Mononuclear cell (primary cell): ENCODE data around the gene PCBP4. TPM values are rescaled to one million over a fixed set of nuclear protein-coding genes. Genes with fewer than 3 reads are reported as not detected.

ENCODE experiments used
- H3K27me3 ChIP-seq: 2 replicates; pipeline ENCODE4 v1.6.0; 2011; ENCODE audit warnings: low read length, control low read depth; ENCODE audit not compliant: insufficient read depth
- H3K4me1 ChIP-seq: 2 replicates; pipeline ENCODE4 v1.5.1; 2011; ENCODE audit warnings: mild to moderate bottlenecking, low read length, control low read depth; ENCODE audit not compliant: insufficient read depth
- H3K4me3 ChIP-seq: 2 replicates; pipeline ENCODE4 v1.5.1; 2011; ENCODE audit warnings: mild to moderate bottlenecking, low read length, moderate library complexity
- H3K9me3 ChIP-seq: 2 replicates; pipeline ENCODE4 v1.5.1; 2011; ENCODE audit warnings: low read depth, mild to moderate bottlenecking, control low read depth, low read length
- total RNA-seq: library from RNA; depleted of rRNA; stranded (reverse); fragments of >200 nt; gene quantifications from one replicate; pipeline ENCODE4 v1.2.3, GENCODE V29; 2012

The PCBP4 gene
- total RNA-seq, 1 donor, result 5.6 TPM

DNA sequence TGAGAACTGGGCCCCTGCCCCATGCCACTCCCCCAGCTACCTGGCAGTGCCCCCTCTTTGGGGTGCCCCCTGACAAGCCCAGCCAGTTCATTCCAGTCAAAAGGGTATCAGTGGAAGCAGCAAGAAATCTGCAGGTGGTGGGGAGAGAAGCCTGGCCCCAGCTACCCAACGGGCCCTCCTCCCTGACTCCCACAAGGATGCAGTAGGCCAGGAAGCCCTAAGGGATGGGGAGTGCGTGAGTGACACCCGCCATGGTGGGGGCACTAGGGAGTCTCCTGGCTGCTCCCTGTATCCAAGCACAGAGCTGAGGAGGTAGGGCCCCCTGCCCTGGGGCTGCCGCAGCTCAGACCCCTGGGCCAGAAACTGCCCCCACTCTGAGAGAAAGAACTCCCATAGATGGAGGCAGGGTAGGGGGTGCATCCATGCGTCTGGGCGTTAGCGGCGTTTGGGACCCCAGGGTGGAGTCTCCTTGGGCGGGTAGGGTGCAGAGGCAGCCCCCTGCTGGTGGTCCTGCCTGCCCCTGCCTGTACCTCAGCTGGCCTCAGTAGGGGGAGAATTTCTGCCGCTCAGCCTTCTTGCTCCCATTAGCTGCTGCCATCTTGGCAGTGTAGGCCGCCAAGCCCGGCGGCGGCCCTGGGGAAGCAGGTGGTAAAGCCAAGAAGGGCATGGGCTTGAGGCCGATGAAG is 9.6 kb downstream of the PCBP4 start:
- H3K27me3 ChIP-seq, result peaks cover 20% of the 10 kb centered on the region

DNA sequence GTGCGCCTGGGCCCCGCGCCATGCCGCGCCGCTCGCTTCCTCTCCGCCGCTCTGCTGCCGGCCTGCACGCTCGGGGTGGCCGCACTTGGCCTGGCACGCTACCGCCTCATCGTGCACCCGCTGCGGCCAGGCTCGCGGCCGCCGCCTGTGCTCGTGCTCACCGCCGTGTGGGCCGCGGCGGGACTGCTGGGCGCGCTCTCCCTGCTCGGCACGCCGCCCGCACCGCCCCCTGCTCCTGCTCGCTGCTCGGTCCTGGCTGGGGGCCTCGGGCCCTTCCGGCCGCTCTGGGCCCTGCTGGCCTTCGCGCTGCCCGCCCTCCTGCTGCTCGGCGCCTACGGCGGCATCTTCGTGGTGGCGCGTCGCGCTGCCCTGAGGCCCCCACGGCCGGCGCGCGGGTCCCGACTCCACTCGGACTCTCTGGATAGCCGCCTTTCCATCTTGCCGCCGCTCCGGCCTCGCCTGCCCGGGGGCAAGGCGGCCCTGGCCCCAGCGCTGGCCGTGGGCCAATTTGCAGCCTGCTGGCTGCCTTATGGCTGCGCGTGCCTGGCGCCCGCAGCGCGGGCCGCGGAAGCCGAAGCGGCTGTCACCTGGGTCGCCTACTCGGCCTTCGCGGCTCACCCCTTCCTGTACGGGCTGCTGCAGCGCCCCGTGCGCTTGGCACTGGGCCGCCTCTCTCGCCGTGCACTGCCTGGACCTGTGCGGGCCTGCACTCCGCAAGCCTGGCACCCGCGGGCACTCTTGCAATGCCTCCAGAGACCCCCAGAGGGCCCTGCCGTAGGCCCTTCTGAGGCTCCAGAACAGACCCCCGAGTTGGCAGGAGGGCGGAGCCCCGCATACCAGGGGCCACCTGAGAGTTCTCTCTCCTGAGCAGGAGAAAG is 11.1 kb downstream of the PCBP4 start:
- Histone ChIP-seq H3K4me3 (no peak overlapping the region), H3K4me1 (peaks cover 44% of the 10 kb centered on the region), H3K9me3 (no peaks in the 10 kb centered on the region), H3K27me3 (peaks cover 20% of the 10 kb centered on the region)

More for the DNA sequence above, 9.6 kb downstream of the PCBP4 start:
- Histone ChIP-seq H3K9me3 (no peaks in the 10 kb centered on the region), H3K4me1 (peaks cover 44% of the 10 kb centered on the region), H3K4me3 (no peak overlapping the region)

DNA sequence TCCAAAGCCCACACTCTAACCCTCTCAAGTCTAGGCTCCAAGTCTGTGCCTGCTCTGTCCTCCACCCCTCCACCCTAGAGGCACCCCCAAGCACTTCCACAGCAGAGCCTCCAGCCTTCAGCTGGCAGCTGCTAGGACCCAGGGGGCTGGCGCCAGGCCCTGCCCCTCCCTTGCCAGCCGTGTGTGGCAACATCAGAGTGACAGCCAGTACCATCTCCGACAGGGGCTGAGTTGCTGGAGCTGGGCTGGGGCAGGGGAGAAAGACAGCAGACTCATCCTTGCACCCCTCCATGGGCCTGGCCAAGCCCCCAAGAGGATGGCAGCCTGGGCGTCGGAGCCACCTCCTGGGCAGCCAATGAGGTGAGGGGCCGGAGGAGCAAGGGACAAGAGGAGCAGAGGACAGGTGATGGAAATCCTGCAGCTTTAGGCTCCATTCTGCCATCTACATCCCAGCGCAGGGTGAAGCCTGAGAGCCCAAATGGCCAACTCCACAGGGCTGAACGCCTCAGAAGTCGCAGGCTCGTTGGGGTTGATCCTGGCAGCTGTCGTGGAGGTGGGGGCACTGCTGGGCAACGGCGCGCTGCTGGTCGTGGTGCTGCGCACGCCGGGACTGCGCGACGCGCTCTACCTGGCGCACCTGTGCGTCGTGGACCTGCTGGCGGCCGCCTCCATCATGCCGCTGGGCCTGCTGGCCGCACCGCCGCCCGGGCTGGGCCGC is 11.9 kb downstream of the PCBP4 start, which contains the start of gene GPR62:
GPR62 (plus strand) TSS at position 207 of the 718 bp plus-strand sequence; CDS start at position 479, 272 bp downstream.
- no peaks in the 10 kb centered on the region for H3K9me3 ChIP-seq
- peaks cover 20% of the 10 kb centered on the region for H3K27me3 ChIP-seq
- no peak within 1 kb of the TSS for H3K4me3 ChIP-seq
- peaks cover 44% of the 10 kb centered on the region for H3K4me1 ChIP-seq

DNA sequence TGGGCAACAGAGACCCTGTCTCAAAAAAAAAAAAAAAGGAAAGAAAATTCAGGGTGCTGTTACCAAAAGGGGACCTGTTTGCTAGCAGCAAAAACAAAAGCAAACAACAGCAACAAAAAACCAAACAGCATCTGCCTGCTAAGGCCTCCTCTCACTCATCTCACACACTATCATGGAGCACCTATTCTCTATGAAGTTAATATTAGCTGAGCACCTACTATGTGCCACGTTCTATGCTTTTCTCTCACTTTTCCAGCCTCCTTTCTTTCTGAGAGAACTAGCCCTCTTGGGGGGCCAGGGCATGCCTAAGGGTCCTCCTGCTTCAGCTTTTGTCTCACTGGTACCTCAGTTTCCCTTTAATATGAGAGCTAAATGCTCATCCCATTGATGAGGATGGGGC is 12.5 kb downstream of the PCBP4 start:
- peaks cover 44% of the 10 kb centered on the region for H3K4me1 ChIP-seq
- H3K4me3 ChIP-seq, result no peak overlapping the region
- H3K27me3 ChIP-seq, result peaks cover 20% of the 10 kb centered on the region
- H3K9me3 ChIP-seq, result no peaks in the 10 kb centered on the region

DNA sequence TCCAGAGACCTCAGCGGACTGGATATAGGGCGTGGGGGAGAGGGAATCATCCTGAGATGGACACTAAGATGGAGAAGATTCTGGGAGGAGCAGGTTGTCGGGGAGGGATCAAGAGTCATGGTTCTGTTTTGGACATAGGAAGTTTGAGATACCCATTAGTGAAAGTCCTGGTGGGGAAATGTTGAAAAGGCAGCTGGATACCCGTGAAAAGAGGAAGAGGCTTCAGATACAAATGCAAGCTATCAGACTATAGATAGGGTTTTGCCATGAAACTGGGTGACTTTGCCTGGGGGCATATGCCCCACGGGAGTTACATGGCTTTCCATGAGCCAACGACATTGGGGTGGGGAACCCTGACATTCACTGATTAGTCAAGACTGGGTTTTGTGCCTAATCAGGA is 13.1 kb downstream of the PCBP4 start:
- Histone ChIP-seq H3K4me3 (no peak overlapping the region), H3K4me1 (peaks cover 44% of the 10 kb centered on the region), H3K9me3 (no peaks in the 10 kb centered on the region), H3K27me3 (peaks cover 20% of the 10 kb centered on the region)

DNA sequence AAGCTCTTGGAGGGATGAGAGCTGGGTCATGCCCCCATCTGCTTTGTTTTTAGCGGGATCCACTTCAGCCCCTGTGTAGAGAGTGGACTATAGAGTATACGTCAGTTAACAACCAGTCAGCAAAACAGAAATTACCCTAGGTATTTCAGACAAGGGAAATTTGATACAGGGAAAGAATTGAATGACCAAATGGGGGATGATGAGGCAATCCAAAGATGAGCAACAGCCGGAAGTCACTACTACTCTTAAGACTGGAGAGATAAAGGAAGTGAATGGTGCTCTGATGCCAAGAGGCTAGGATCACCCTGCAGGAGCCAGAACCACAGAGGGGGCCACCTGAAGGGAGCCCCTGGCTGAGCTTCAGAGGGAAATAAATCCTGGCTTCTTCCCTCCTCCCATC is 13.8 kb downstream of the PCBP4 start:
- no peak overlapping the region for H3K4me3 ChIP-seq
- no peaks in the 10 kb centered on the region for H3K9me3 ChIP-seq
- peaks cover 44% of the 10 kb centered on the region for H3K4me1 ChIP-seq
- peaks cover 20% of the 10 kb centered on the region for H3K27me3 ChIP-seq

DNA sequence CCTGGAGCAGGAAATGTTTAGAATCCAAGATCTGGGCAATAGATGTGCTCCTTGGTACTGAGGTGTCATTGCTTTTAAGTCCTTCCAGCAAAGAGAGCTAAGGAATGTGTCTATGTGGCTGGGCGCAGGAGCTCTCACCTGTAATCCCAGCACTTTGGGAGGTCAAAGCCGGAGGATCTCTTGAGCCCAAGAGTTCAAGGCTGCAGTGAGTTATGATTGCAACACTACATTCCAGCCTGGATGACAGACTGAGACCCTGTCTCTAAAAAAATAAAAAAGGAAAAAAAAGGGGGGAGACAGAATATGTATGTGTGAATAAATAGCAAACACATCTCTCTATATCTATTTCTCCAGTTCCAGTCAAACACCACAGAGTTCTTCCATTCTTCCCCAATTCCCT is 16.4 kb downstream of the PCBP4 start:
- H3K4me3 ChIP-seq, result no peak overlapping the region
- H3K9me3 ChIP-seq, result no peaks in the 10 kb centered on the region
- H3K27me3 ChIP-seq, result peaks cover 8% of the 10 kb centered on the region
- peaks cover 26% of the 10 kb centered on the region for H3K4me1 ChIP-seq

DNA sequence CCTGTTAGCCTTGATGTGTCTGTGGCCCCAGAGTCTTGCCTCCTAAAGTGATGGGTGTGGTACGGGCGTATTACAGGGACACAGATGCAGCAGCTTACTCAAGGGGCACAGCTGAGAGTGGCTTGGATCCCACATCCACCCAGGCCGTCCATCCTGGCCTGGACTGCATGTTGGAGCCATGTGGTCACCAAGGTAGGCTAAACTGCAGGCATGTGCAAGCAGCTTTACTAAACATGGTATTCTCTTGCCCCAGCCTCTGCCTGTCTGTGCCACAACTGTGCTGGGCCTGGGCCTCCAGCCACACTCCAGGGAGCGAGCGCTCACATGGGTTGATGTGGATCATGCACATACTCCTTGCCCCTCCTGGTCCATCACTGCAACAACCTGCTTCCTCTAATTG is 18.1 kb downstream of the PCBP4 start:
- peaks cover 13% of the 10 kb centered on the region for H3K4me1 ChIP-seq
- H3K4me3 ChIP-seq, result no peak overlapping the region
- no peaks in the 10 kb centered on the region for H3K9me3 ChIP-seq
- no peaks in the 10 kb centered on the region for H3K27me3 ChIP-seq

DNA sequence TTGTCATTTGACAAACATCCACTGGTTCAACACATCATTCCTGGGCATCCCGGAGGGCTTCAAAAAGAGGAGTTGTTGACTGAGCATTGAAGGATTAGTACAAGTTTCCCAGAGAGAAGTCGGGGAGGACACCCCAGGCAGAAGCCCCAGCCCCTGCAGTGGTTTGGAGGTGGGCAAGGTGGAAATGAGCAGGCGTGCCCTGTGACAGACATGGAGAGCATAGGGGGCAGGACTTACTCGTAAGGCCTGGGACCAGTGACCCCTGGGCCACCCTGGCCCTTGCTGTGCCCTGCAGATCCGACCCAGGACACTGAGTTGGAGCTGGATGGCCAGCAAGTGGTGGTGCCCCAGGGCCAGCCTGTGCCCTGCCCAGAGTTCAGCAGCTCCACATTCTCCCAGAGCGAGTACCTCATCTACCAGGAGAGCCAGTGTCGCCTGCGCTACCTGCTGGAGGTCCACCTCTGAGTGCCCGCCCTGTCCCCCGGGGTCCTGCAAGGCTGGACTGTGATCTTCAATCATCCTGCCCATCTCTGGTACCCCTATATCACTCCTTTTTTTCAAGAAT is 19.2 kb downstream of the PCBP4 start:
- H3K4me3 ChIP-seq, result no peak overlapping the region
- peaks cover 5% of the 10 kb centered on the region for H3K4me1 ChIP-seq
- no peaks in the 10 kb centered on the region for H3K9me3 ChIP-seq

DNA sequence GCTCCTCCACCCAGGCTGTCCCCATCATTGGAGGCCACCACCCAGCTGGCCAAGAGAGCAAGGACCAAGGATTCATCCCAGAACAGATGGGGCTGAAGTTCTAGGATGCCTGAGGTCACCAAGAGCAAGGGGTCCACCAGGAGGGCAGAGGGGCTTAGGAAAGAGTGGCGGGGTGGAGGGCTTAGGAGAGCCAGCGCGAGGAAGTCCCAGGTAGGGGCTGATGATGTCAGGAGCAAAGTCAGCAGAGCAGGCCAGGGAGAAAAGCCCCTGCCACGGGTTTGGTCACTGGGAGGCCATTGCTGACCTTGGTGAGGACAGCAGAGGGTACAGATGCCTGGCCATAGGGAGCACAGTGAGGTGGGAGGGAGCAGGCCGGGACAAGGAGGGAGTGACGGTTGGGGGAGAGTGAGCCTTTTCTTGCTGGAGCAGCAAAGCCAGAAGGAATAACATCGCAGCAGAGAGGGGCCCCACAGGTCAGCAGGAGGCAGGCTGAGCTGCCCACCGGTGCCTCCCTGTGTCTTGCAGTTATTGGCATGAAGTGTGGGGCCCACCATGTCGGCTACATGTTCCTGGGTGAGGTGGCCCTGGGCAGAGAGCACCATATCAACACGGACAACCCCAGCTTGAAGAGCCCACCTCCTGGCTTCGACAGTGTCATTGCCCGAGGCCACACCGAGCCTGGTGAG is 19.9 kb downstream of the PCBP4 start:
- Histone ChIP-seq H3K9me3 (no peaks in the 10 kb centered on the region), H3K27me3 (no peaks in the 10 kb centered on the region), H3K4me1 (peaks cover 9% of the 10 kb centered on the region), H3K4me3 (no peak overlapping the region)

More for the DNA sequence above, 19.2 kb downstream of the PCBP4 start:
- no peaks in the 10 kb centered on the region for H3K27me3 ChIP-seq

DNA sequence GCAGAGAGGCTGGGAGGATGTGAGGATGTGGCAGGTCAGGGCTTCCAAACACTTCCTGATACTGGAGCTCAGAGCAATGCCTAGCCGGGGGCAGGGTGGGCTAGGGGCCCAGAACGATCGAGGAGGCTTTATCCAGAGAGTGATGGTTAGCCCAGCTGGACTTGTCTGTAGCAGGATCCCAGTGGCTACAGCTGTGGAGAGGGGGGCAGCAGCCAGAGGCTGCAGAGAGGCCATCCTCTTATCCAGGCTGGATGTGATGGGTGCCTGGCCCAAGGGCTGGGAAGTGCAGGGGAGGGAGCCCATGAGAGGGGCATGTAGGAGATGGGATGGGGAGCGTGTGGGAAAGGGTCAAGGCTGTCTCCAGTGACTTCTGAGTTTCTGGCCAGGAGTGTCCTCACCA is 20.5 kb downstream of the PCBP4 start:
- no peaks in the 10 kb centered on the region for H3K9me3 ChIP-seq
- no peak overlapping the region for H3K4me3 ChIP-seq
- H3K4me1 ChIP-seq, result peaks cover 12% of the 10 kb centered on the region
- no peaks in the 10 kb centered on the region for H3K27me3 ChIP-seq

DNA sequence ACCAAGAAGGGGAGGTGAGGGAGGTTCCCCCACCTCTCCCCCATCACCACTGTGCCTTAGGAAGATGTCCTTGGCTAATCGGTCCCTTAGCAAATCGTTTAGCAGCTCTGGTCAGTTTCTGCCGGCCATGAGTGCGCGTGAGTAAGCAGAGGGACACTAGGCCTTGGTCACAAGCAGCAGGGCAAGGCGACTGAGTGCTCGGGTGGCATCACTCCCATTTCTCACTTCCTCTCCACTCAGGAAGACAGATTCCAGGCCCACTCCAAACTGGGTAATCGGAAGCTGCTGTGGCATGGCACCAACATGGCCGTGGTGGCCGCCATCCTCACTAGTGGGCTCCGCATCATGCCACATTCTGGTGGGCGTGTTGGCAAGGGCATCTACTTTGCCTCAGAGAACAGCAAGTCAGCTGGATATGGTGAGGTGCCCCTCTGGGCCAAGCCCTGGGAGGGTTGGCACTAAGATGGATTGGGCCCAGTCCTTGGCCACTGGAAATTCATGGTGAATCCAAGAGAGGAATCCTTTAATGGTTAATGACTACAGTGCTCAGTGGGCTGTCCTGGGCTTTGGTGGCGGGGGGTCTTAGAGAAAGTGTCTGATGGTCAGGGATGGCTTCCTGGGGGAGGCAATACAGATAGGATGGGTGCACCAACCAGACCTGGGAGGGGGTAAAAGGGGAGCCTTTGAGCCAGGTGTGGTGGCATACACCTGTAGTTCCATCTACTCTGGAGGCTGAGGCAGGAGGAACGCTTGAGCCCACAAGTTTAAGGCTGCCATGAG is 21.1 kb downstream of the PCBP4 start:
- H3K27me3 ChIP-seq, result no peaks in the 10 kb centered on the region
- no peaks in the 10 kb centered on the region for H3K9me3 ChIP-seq
- peaks cover 18% of the 10 kb centered on the region for H3K4me1 ChIP-seq
- no peak overlapping the region for H3K4me3 ChIP-seq

DNA sequence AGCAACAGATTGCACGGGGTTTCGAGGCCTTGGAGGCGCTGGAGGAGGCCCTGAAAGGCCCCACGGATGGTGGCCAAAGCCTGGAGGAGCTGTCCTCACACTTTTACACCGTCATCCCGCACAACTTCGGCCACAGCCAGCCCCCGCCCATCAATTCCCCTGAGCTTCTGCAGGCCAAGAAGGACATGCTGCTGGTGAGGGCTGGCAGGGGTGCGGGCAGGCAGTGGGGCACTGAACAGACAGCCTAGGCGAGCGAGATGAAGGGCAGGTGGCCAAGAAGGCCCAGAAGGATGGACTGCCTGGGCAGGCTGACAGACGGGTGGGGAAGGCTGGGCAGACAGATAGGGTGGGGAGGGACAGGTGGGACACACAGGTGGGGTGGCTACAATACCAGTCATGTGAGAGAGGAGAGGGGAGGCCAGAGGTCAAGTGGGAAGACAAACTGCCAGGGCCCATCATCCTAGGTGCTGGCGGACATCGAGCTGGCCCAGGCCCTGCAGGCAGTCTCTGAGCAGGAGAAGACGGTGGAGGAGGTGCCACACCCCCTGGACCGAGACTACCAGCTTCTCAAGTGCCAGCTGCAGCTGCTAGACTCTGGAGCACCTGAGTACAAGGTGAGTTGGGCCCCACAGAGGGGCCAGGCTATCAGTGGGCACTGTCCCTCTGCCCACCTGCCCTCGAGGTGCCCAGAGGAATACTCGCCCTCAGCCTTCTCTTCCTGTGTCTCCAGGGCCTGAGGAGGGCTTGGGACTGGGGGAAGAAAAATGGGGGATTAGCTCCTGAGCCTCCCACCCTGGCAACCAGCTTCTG is 22.0 kb downstream of the PCBP4 start:
- no peaks in the 10 kb centered on the region for H3K27me3 ChIP-seq
- peaks cover 27% of the 10 kb centered on the region for H3K4me1 ChIP-seq
- no peaks in the 10 kb centered on the region for H3K9me3 ChIP-seq
- H3K4me3 ChIP-seq, result no peak overlapping the region
